Measurements from ENCODE around the gene MACROH2A1.

MACROH2A1 gene

DNA sequence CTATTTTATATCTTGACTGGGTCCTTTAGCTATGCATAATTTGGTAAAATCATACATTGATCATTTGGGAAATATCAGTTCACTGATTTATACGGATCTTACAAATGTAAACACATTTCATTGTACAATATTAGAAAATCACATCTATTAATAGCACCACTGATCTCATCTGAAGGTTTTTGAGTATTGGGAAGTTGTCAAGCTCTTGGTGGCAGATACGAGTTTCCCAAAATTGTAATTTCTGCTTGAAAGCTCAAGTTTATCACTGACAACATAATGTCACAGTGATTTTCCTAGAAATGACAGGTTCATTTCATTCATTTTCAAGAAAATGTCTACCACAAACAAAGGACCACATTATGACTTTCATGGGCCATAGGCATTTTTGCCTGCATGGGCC lies 3.0 kb upstream of the MACROH2A1 start:
- no peak for DNase-seq (ENCODE audit: low spot score)

GRCh38 chr5:135400866-135401265 lies 1.8 kb upstream of the MACROH2A1 start:
- no peak for DNase-seq (ENCODE audit: low spot score)
- TF ChIP-seq, protein P1, sequence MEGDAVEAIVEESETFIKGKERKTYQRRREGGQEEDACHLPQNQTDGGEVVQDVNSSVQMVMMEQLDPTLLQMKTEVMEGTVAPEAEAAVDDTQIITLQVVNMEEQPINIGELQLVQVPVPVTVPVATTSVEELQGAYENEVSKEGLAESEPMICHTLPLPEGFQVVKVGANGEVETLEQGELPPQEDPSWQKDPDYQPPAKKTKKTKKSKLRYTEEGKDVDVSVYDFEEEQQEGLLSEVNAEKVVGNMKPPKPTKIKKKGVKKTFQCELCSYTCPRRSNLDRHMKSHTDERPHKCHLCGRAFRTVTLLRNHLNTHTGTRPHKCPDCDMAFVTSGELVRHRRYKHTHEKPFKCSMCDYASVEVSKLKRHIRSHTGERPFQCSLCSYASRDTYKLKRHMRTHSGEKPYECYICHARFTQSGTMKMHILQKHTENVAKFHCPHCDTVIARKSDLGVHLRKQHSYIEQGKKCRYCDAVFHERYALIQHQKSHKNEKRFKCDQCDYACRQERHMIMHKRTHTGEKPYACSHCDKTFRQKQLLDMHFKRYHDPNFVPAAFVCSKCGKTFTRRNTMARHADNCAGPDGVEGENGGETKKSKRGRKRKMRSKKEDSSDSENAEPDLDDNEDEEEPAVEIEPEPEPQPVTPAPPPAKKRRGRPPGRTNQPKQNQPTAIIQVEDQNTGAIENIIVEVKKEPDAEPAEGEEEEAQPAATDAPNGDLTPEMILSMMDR (IDR thresholded peaks at IDR 0.05; ENCODE audit: extremely low read depth, missing control alignments) = no peak

More for the DNA sequence above, 3.0 kb upstream of the MACROH2A1 start:
- TF ChIP-seq, protein P1 (IDR thresholded peaks at IDR 0.05; ENCODE audit: extremely low read depth, missing control alignments) = no peak

- no peak for DNase-seq (ENCODE audit: low spot score)
- TF ChIP-seq, protein P1 (IDR thresholded peaks at IDR 0.05; ENCODE audit: extremely low read depth, missing control alignments) = no peak
Measured at GRCh38 chr5:135399794-135400542, 937 bp upstream of the MACROH2A1 start.

GRCh38 chr5:135398160-135398854 lies 724 bp downstream of the MACROH2A1 start:
- TF ChIP-seq, protein P1 (IDR thresholded peaks at IDR 0.05; ENCODE audit: extremely low read depth, missing control alignments) = no peak
- peak; percentile 62 for DNase-seq (ENCODE audit: low spot score)

DNA sequence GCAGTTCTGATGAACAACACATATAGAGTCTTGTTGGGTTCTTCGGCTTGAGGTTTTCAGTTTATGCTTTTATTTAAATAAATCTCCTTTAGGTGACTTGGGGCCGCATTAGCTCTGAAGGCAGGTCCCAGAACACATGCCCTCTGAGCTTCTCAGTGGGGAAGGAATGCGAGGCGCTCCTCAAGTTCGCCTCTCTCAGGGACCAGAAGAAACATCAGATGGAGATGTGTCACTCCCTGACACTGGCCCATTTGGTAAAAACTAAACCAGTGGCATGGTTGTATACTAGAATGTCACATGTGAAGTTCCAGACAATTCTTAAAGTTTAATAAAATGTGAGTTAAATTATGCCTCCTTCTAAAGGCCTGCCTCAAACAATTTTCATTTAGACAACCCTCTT lies 1.9 kb downstream of the MACROH2A1 start:
- DNase-seq (ENCODE audit: low spot score) = no peak
- TF ChIP-seq, protein P1 (IDR thresholded peaks at IDR 0.05; ENCODE audit: extremely low read depth, missing control alignments) = no peak

- DNase-seq (ENCODE audit: low spot score) = no peak
- TF ChIP-seq, protein P1 (IDR thresholded peaks at IDR 0.05; ENCODE audit: extremely low read depth, missing control alignments) = no peak
Measured at GRCh38 chr5:135396459-135397055, 2.5 kb downstream of the MACROH2A1 start.

DNA sequence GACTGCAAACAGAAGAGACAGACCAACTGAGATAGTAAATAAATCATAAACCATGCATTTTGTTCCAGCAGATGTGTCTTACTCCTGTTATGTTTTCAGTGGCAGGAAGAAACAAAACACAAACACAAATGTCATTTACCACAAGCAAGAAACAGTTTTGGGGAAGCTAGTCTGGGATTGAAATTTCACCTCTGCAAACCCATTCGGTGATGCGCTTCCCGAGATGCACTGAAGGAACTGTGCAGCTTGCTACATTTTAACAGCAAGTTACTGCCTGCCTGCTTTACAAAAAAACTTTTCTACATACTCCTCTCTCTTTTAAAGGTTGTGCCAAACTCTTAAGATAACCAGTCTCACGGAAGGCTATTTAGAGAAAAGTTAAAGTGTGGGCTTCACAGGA lies 3.2 kb downstream of the MACROH2A1 start:
- TF ChIP-seq, protein P1 (IDR thresholded peaks at IDR 0.05; ENCODE audit: extremely low read depth, missing control alignments) = no peak
- DNase-seq (ENCODE audit: low spot score) = no peak

Data from GM20000 (cell line).